Brain microvascular endothelial cell (primary cell): ENCODE measurements around the gene ELP4.

Experiments used
- DNase-seq: peaks from one replicate; pipeline ENCODE4 v3.0.0-alpha.2; 2020
- H3K27ac ChIP-seq: fragments of 250-450 bp; sonication (Bioruptor Pico); 2 replicates; pipeline ENCODE4 v1.5.1; 2020; ENCODE audit warnings: mild to moderate bottlenecking, moderate library complexity
- H3K27me3 ChIP-seq: fragments of 250-450 bp; sonication (Bioruptor Pico); replicated peaks from 2 replicates; pipeline ENCODE4 v1.5.1; 2020; ENCODE audit warnings: mild to moderate bottlenecking
- H3K36me3 ChIP-seq: fragments of 250-450 bp; sonication (Bioruptor Pico); replicated peaks from 2 replicates; pipeline ENCODE4 v1.5.1; 2020; ENCODE audit warnings: mild to moderate bottlenecking
- H3K4me3 ChIP-seq: 2 replicates; pipeline ENCODE4 v1.5.1; 2011; ENCODE audit warnings: low read depth, mild to moderate bottlenecking, control low read depth, low read length, moderate library complexity
- in situ Hi-C: cut with HindIII; loops from 2 replicates; pipeline ENCODE4 v1.10.0; 2017; ENCODE audit warnings: low sequenced_read_pairs, low pct_ligation_motif_present
- TF ChIP-seq, protein P1 (sequence below): IDR thresholded peaks from 2 replicates; pipeline ENCODE4 v1.5.1; 2011; ENCODE audit warnings: low read depth, mild to moderate bottlenecking, moderate library complexity, low read length, control low read depth, inconsistent platforms; ENCODE audit errors: missing control alignments

ELP4 gene

DNA sequence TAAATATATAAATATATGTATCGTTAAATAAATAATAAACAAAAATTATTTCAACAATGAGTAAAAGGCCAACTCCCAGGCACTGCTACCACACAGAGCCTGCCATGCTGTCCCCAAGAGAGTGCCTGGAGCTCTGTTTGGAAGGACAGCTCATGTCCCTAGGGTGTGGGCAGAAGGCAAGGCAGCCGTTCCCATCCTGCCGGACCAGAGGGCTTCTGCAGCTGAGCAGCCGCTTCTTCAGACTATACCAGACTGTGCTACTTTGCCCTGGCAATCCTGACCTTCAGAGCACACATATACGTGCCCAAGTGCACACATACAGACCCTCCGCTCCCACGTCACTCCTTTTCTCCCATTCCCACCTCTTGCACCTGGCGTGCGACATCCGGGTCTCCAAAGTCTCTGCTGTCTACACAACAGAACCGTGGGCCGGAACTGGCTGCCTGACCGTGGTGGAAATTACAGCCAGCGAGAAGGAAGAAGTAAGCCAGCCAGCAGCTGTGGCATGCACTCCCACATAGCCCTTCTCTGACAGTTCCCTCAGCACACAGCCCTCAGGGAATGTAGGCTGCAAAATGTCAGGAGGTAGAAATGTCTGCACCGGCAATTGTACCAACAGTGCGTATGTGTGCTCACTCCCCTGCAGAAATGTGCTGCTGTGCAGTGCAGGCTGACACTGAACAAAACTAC is 277.6 kb downstream of the ELP4 start:
- in situ Hi-C loops, result no loop called here
- Histone ChIP-seq H3K27me3 (no peaks in the 10 kb centered on the region), H3K27ac (no peak overlapping the region), H3K4me3 (no peak overlapping the region), H3K36me3 (no peaks in the 10 kb centered on the region)
- TF ChIP-seq, protein P1, sequence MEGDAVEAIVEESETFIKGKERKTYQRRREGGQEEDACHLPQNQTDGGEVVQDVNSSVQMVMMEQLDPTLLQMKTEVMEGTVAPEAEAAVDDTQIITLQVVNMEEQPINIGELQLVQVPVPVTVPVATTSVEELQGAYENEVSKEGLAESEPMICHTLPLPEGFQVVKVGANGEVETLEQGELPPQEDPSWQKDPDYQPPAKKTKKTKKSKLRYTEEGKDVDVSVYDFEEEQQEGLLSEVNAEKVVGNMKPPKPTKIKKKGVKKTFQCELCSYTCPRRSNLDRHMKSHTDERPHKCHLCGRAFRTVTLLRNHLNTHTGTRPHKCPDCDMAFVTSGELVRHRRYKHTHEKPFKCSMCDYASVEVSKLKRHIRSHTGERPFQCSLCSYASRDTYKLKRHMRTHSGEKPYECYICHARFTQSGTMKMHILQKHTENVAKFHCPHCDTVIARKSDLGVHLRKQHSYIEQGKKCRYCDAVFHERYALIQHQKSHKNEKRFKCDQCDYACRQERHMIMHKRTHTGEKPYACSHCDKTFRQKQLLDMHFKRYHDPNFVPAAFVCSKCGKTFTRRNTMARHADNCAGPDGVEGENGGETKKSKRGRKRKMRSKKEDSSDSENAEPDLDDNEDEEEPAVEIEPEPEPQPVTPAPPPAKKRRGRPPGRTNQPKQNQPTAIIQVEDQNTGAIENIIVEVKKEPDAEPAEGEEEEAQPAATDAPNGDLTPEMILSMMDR, result no peak
- DNase-seq, result no peak

- Histone ChIP-seq H3K27ac (no peak overlapping the region), H3K36me3 (no peaks in the 10 kb centered on the region), H3K4me3 (no peak overlapping the region), H3K27me3 (no peaks in the 10 kb centered on the region)
- no peak for DNase-seq
- TF ChIP-seq, protein P1, result no peak
- in situ Hi-C loops, result no loop called here
Observed at GRCh38 chr11:31788085-31788484, 278.5 kb downstream of the ELP4 start.

GRCh38 chr11:31790649-31791048 is 281.1 kb downstream of the ELP4 start:
- in situ Hi-C loops, result no loop called here
- Histone ChIP-seq H3K27ac (no peak overlapping the region), H3K27me3 (peaks cover 1% of the 10 kb centered on the region), H3K36me3 (no peaks in the 10 kb centered on the region), H3K4me3 (no peak overlapping the region)
- TF ChIP-seq, protein P1, result no peak
- no peak for DNase-seq

- no peak overlapping the region for H3K4me3 ChIP-seq
- peaks cover 12% of the 10 kb centered on the region for H3K27me3 ChIP-seq
- H3K36me3 ChIP-seq, result no peaks in the 10 kb centered on the region
- no peak overlapping the region for H3K27ac ChIP-seq
- in situ Hi-C loops, result no loop called here
- no peak for DNase-seq
- TF ChIP-seq, protein P1, result no peak
Observed at GRCh38 chr11:31792036-31792435, 282.5 kb downstream of the ELP4 start.

- no peak for DNase-seq
- H3K4me3 ChIP-seq, result no peak overlapping the region
- H3K36me3 ChIP-seq, result no peaks in the 10 kb centered on the region
- TF ChIP-seq, protein P1, result no peak
- peaks cover 13% of the 10 kb centered on the region for H3K27me3 ChIP-seq
- in situ Hi-C loops, result no loop called here
- no peak overlapping the region for H3K27ac ChIP-seq
Observed at GRCh38 chr11:31792456-31792855, 282.9 kb downstream of the ELP4 start.

DNA sequence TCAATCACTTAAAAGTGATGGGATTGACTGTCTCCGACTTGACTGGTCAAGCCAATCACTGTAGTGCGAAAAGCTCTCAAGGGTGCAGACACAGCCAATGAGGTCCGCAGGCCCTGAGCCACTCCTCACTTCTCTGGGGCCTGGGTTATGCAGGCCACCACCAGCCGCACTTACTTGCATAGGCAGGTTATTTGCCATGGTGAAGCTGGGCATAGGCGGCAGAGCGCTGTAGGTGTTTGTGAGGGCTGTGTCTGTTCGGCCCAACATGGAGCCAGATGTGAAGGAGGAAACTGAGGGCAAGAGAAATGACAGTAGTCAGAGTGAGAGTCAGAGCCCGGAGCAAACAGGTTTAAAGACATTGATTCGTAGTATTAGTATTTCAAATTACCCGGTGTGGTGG is 283.7 kb downstream of the ELP4 start:
- no peak overlapping the region for H3K4me3 ChIP-seq
- TF ChIP-seq, protein P1, result no peak
- H3K36me3 ChIP-seq, result no peaks in the 10 kb centered on the region
- peaks cover 19% of the 10 kb centered on the region for H3K27me3 ChIP-seq
- H3K27ac ChIP-seq, result no peak overlapping the region
- in situ Hi-C loops, result no loop called here
- no peak for DNase-seq
